ENCODE measurements around the gene KRTAP10-11. TPM values are rescaled to one million over a fixed set of nuclear protein-coding genes. Genes with fewer than 3 reads are reported as not detected.
A peak's percentile ranks its signal among the peaks of the same experiment; 100 is the strongest.

Gene KRTAP10-11
- total and polyA plus RNA-seq, 2 experiments from 2014 or later, result not detected

- Mint-ChIP-seq H3K4me3 (no peak overlapping the region), H3K4me1 (peaks cover 30% of the 10 kb centered on the region), H3K27me3 (ENCODE audit: insufficient read depth, low read depth, poor library complexity) (peaks cover 8% of the 10 kb centered on the region), H3K9me3 (peaks cover 18% of the 10 kb centered on the region), H3K36me3 (ENCODE audit: low read depth) (peaks cover 9% of the 10 kb centered on the region; the same call in 2 of the 3 replicates), H3K27ac (peak overlapping the region; percentile 47; the same call in 1 of the 2 replicates)
- Histone ChIP-seq H3K4me1 (ENCODE audit: insufficient read depth) (peaks cover 31% of the 10 kb centered on the region), H3K27ac (ENCODE audit: low read depth) (no peak overlapping the region), H3F3A (replicated peaks; ENCODE audit: low read depth) (0 out of 2 replicates have a peak, but pooled peaks cover 3% of the 10 kb centered on the region), H3K9me2 (ENCODE audit: insufficient read depth) (no peaks in the 10 kb centered on the region), H3K36me3 (ENCODE audit: insufficient read depth) (no peaks in the 10 kb centered on the region), H3K79me2 (replicated peaks; ENCODE audit: insufficient read depth) (no peaks in the 10 kb centered on the region), H3K27me3 (ENCODE audit: insufficient read depth) (no peaks in the 10 kb centered on the region), H4K20me1 (replicated peaks; ENCODE audit: insufficient read depth) (no peaks in the 10 kb centered on the region), H3K4me3 (no peak overlapping the region), H3K4me2 (peak overlapping the region; percentile 47; the same call in 1 of the 2 replicates), H2AFZ (peak overlapping the region; percentile 86)
- no peak for TF ChIP-seq JUNB (IDR thresholded peaks at IDR 0.05; ENCODE audit: unreplicated experiment)
- TF ChIP-seq ZNF331 (CRISPR knock-in tag; IDR thresholded peaks at IDR 0.05; ENCODE audit: low read depth), result no peak
- TF ChIP-seq ETS1 (IDR thresholded peaks at IDR 0.05), result no peak
- no peak for TF ChIP-seq ZNF114 (CRISPR knock-in tag; IDR thresholded peaks at IDR 0.05)
- no peak for TF ChIP-seq CTCF (conservative IDR thresholded peaks at IDR 0.05; ENCODE audit: low read depth in 2 of 2)
- TF ChIP-seq NANOG (IDR thresholded peaks at IDR 0.05; ENCODE audit: borderline replicate concordance), result no peak
- TF ChIP-seq CREB1 (CRISPR knock-in tag; IDR thresholded peaks at IDR 0.05; ENCODE audit: low read depth), result no peak
- TF ChIP-seq REST (IDR thresholded peaks at IDR 0.05; ENCODE audit: unreplicated experiment), result no peak
- TF ChIP-seq EZH2 (IDR thresholded peaks at IDR 0.05; ENCODE audit: low read depth, unreplicated experiment), result no peak
- TF ChIP-seq EZH2phosphoT487 (IDR thresholded peaks at IDR 0.05; ENCODE audit: unreplicated experiment), result no peak
- TF ChIP-seq STAT1 (IDR thresholded peaks at IDR 0.05; ENCODE audit: unreplicated experiment), result no peak
- no peak for TF ChIP-seq ZNF462 (CRISPR knock-in tag; IDR thresholded peaks at IDR 0.05)
- TF ChIP-seq POLR2AphosphoS5 (IDR thresholded peaks at IDR 0.05; ENCODE audit: low read depth), result no peak
- no peak for DNase-seq (ENCODE audit: low spot score)
- ATAC-seq, result peak; percentile 36
Measured at GRCh38 chr21:44658913-44659595, 12.8 kb downstream of the KRTAP10-11 start.

Measured in GM23338 (cell line).